OCI-LY1 (cell line): ENCODE data around the gene XRCC2.

Source experiments
- H2AFZ ChIP-seq: fragments of 200-600 bp; sonication (generic), shearing (Covaris generic); 2 replicates; pipeline ENCODE4 v1.6.0; 2014; ENCODE audit warnings: antibody characterized with exemption, mild to moderate bottlenecking, low read length
- H3F3A ChIP-seq: fragments of 200-600 bp; sonication (generic), shearing (Covaris generic); 2 replicates; pipeline ENCODE4 v1.6.0; 2014; ENCODE audit warnings: mild to moderate bottlenecking, antibody characterized with exemption, low read length, moderate library complexity; ENCODE audit not compliant: insufficient read depth
- H3K27ac ChIP-seq: fragments of 200-600 bp; sonication (generic); 2 replicates; pipeline ENCODE4 v1.5.1; 2014; ENCODE audit warnings: low read length, mixed run types, mild to moderate bottlenecking, low read depth; ENCODE audit not compliant: poor library complexity, severe bottlenecking
- H3K27me3 ChIP-seq: fragments of 200-600 bp; sonication (generic); 2 replicates; pipeline ENCODE4 v1.6.0; 2014; ENCODE audit warnings: antibody characterized with exemption, mild to moderate bottlenecking, low read length, moderate library complexity; ENCODE audit not compliant: insufficient read depth
- H3K36me3 ChIP-seq: fragments of 200-600 bp; sonication (generic); 2 replicates; pipeline ENCODE4 v1.6.1; 2014; ENCODE audit warnings: mild to moderate bottlenecking, antibody characterized with exemption, low read length, moderate library complexity, mixed read lengths; ENCODE audit not compliant: insufficient read depth
- H3K4me1 ChIP-seq: fragments of 200-600 bp; sonication (generic); 2 replicates; pipeline ENCODE4 v1.5.1; 2014; ENCODE audit warnings: mild to moderate bottlenecking, low read length, moderate library complexity; ENCODE audit not compliant: insufficient read depth, severe bottlenecking
- H3K4me2 ChIP-seq: fragments of 200-600 bp; sonication (generic), shearing (Covaris generic); 2 replicates; pipeline ENCODE4 v1.6.1; 2014; ENCODE audit warnings: low read length
- H3K4me3 ChIP-seq: fragments of 200-600 bp; sonication (generic); 2 replicates; pipeline ENCODE4 v1.5.1; 2014; ENCODE audit warnings: low read length, low read depth, mild to moderate bottlenecking, mixed read lengths; ENCODE audit not compliant: poor library complexity, severe bottlenecking
- H3K79me2 ChIP-seq: fragments of 200-600 bp; shearing (Covaris generic); 2 replicates; pipeline ENCODE4 v1.6.1; 2016; ENCODE audit warnings: mixed run types, low read length, mixed read lengths; ENCODE audit not compliant: insufficient read depth
- H3K9ac ChIP-seq: fragments of 200-600 bp; sonication (generic), shearing (Covaris generic); 2 replicates; pipeline ENCODE4 v1.6.1; 2014; ENCODE audit warnings: mild to moderate bottlenecking, low read length, mixed read lengths
- H3K9me2 ChIP-seq: fragments of 200-600 bp; sonication (generic), shearing (Covaris generic); 2 replicates; pipeline ENCODE4 v1.6.1; 2014; ENCODE audit warnings: low read depth, mild to moderate bottlenecking, low read length, mixed read lengths
- H3K9me3 ChIP-seq: fragments of 200-600 bp; shearing (Covaris generic); 2 replicates; pipeline ENCODE4 v1.6.1; 2014; ENCODE audit warnings: low read length, mixed read lengths
- H4K20me1 ChIP-seq: fragments of 200-600 bp; sonication (generic), shearing (Covaris generic); 2 replicates; pipeline ENCODE4 v1.6.0; 2016; ENCODE audit warnings: mild to moderate bottlenecking, low read length; ENCODE audit not compliant: insufficient read depth
- EZH2 ChIP-seq: fragments of 200-600 bp; sonication (generic), shearing (Covaris generic); IDR thresholded peaks from 2 replicates; pipeline ENCODE4 v1.8.0; 2017; ENCODE audit warnings: borderline replicate concordance, mixed run types, mild to moderate bottlenecking, antibody characterized with exemption, low read length, moderate library complexity, mixed read lengths
- TF ChIP-seq, protein P1 (sequence below): fragments of 200-600 bp; sonication (generic), shearing (Covaris generic); IDR thresholded peaks from 2 replicates; pipeline ENCODE4 v1.5.1; 2017; ENCODE audit warnings: mild to moderate bottlenecking, antibody characterized with exemption, low read length, moderate library complexity, mixed read lengths

Gene XRCC2

DNA sequence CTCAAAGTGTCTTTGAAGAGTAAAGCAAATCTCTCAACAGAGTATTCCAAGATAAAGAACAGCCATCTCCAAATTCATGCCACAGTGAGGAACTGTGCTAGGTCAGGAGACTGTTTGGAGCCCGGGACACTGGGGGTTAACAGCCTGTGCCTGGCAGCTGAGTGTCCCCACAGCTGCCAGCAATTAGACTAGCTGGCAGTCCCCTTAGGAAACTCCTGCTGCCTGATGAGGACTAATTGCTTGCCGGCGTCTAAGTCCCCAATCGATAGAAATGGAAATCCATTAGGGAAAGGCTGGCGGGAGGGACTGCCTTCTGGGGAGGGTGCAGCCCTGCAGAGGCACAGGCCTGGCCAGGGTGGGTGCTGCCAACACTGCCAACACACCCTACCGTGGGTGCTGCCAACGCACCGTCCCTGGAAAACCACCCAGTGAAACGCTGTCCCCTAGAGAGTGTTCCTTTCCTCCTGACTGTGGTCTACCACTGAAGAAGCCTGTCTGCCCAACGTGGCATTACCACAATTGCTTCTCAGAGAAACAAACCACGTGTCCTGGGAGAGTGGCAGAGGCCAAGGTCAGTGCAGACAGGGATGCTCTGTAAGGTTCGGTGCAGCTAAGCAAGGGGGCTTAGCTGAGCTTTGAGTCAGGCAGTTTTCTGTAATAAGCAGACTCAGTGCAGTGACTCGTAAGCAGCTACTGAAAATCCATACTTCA lies 60.8 kb downstream of the XRCC2 start:
- no peaks in the 10 kb centered on the region for H3K79me2 ChIP-seq
- no peak overlapping the region for H3K27ac ChIP-seq
- H3K9ac ChIP-seq, result no peak overlapping the region
- no peaks in the 10 kb centered on the region for H3K9me3 ChIP-seq
- no peaks in the 10 kb centered on the region for H3F3A ChIP-seq
- H3K4me3 ChIP-seq, result no peak overlapping the region
- TF ChIP-seq, protein P1, sequence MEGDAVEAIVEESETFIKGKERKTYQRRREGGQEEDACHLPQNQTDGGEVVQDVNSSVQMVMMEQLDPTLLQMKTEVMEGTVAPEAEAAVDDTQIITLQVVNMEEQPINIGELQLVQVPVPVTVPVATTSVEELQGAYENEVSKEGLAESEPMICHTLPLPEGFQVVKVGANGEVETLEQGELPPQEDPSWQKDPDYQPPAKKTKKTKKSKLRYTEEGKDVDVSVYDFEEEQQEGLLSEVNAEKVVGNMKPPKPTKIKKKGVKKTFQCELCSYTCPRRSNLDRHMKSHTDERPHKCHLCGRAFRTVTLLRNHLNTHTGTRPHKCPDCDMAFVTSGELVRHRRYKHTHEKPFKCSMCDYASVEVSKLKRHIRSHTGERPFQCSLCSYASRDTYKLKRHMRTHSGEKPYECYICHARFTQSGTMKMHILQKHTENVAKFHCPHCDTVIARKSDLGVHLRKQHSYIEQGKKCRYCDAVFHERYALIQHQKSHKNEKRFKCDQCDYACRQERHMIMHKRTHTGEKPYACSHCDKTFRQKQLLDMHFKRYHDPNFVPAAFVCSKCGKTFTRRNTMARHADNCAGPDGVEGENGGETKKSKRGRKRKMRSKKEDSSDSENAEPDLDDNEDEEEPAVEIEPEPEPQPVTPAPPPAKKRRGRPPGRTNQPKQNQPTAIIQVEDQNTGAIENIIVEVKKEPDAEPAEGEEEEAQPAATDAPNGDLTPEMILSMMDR, result no peak
- no peak for TF ChIP-seq EZH2
- no peaks in the 10 kb centered on the region; the same call in 1 of the 2 replicates for H3K27me3 ChIP-seq
- H3K36me3 ChIP-seq, result no peaks in the 10 kb centered on the region
- H4K20me1 ChIP-seq, result no peaks in the 10 kb centered on the region
- H3K4me2 ChIP-seq, result no peak overlapping the region
- no peaks in the 10 kb centered on the region for H3K9me2 ChIP-seq
- no peaks in the 10 kb centered on the region for H3K4me1 ChIP-seq
- no peak overlapping the region for H2AFZ ChIP-seq

DNA sequence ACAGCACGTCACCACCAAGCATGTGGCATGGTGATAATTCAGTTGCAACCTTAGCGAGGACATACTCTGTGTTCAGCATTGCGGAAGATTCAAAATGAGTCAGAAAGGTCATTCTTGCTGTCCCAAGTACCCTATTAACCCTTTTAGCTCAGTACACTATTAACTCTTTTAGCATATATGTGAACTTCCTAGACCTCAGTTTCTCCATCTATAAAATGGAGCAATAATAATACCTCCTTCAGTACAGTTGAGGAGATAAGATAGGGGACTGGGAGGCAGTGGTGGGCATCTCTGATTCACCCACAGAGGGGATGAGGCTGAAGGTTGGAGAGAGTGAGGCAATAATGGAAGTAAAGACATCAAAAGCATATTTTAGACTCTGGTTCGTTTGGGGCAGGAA lies 67.3 kb downstream of the XRCC2 start:
- no peaks in the 10 kb centered on the region for H4K20me1 ChIP-seq
- H3K27ac ChIP-seq, result no peak overlapping the region
- no peaks in the 10 kb centered on the region for H3K79me2 ChIP-seq
- no peak overlapping the region for H3K9ac ChIP-seq
- no peaks in the 10 kb centered on the region for H3K9me2 ChIP-seq
- no peak overlapping the region for H2AFZ ChIP-seq
- no peaks in the 10 kb centered on the region; the same call in 1 of the 2 replicates for H3K27me3 ChIP-seq
- no peaks in the 10 kb centered on the region for H3K4me1 ChIP-seq
- H3F3A ChIP-seq, result no peaks in the 10 kb centered on the region
- TF ChIP-seq, protein P1, result no peak
- TF ChIP-seq EZH2, result no peak
- H3K9me3 ChIP-seq, result no peaks in the 10 kb centered on the region
- H3K4me2 ChIP-seq, result no peak overlapping the region
- H3K4me3 ChIP-seq, result no peak overlapping the region
- no peaks in the 10 kb centered on the region for H3K36me3 ChIP-seq

DNA sequence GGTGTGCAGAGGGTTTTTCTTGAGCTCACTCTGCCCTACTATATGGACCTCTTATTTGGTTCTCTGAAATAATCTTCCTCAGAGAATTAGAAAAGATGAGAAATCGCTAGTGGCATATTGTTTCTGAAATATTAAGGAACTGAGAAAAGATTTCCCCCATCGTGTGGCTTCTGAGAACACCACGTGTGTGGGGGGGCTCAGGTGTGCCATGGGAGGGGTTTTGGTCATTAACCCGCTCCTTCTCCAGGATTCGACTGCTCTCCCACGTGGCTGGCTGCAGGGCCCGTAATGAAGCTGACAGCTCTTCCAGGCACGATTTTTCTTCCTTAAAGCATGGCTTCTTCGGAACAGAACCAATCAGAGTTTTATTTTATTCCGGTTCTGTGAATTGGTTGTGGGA lies 67.7 kb downstream of the XRCC2 start:
- Histone ChIP-seq H3K36me3 (no peaks in the 10 kb centered on the region), H3K9me2 (no peaks in the 10 kb centered on the region), H3K9ac (no peak overlapping the region), H3K4me2 (no peak overlapping the region), H4K20me1 (no peaks in the 10 kb centered on the region), H3K4me3 (no peak overlapping the region), H3K27ac (no peak overlapping the region), H3K9me3 (no peaks in the 10 kb centered on the region), H3K27me3 (no peaks in the 10 kb centered on the region; the same call in 1 of the 2 replicates), H3K79me2 (no peaks in the 10 kb centered on the region), H3K4me1 (no peaks in the 10 kb centered on the region), H2AFZ (no peak overlapping the region), H3F3A (no peaks in the 10 kb centered on the region)
- TF ChIP-seq EZH2, result no peak
- TF ChIP-seq, protein P1, result no peak
